GM18861 (cell line): Measurements from ENCODE around the gene NPHP3.

Experiments
- ATAC-seq: cut with Tn5 transposase; IDR thresholded peaks from one replicate; pipeline ENCODE4 v1.9.1; 2021; ENCODE audit not compliant: unreplicated experiment

The NPHP3 gene

DNA sequence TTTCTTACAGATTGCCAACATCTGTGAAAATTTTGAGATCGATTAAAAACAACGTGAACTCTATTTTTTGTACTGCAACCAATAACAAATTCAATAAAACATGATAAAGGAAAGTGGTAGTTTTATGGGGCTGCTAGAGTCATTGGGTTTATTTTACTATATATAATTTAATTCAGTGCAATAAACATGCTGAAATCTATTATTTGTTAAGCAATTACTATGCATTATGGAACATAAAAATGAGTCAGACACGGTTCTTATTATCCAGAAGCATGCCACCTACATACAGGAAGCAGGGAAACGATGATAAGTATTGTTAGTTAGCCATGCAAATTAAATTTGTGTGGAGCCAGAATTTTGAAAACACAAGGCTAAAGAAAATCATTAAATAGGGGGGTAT, 27.2 kb downstream of the NPHP3 start:
- no peak for ATAC-seq

DNA sequence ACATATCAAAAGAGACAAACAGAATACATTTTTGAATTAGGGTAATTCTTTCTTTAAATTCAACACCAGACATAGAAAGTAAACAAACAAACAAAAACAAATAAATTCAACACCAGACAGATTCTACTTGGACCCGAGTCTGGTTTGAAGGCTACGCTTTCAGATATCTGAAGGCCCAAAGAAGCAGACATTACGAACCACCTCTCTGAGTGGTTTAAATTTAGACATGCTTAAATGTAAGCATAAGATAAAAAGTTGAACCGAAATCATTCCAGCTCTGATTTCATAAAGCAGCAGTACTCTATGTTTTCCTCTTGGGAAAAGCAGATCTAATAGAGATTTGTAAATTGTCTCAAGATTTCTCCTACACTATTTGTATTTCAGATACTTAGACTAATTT, 32.2 kb downstream of the NPHP3 start:
- ATAC-seq: no peak

DNA sequence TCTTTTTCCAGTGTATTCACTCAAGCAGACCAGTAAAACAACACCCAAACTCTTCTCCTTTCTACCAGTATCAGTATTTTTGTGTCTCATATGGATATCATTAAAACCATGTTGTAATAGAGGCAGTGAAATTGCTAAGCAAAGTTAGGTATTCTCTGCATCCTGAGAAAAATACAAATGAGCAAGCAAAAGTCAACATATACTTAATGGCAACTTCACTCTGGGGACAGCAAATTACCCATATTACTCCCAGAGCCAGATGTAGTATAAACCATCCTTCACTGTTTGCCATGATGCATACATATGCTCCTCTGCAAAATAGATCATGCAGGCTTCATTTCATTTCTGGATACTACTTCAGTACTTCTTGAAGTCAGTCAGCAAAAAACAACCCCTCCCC, 40.0 kb downstream of the NPHP3 start:
- ATAC-seq: no peak

DNA sequence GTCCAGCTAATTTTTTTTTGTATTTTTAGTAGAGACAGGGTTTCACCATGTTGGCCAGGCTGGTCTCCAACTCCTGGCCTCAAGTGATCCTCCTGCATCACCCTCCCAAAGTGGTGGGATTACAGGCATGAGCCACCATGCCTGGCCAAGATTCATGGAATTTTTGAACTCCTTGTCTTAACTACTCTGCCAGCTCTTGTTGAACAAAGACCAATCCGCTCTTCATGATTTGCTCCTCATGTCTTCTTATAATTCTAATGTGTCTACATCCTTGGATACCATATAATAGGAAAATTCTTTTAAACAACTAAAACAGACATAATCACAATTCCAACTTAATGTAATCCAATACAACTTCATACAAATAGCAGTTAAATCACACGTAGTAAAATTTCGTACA, 40.8 kb downstream of the NPHP3 start:
- no peak for ATAC-seq

- ATAC-seq: no peak
Observed at GRCh38 chr3:132679911-132680310, 42.3 kb downstream of the NPHP3 start.

DNA sequence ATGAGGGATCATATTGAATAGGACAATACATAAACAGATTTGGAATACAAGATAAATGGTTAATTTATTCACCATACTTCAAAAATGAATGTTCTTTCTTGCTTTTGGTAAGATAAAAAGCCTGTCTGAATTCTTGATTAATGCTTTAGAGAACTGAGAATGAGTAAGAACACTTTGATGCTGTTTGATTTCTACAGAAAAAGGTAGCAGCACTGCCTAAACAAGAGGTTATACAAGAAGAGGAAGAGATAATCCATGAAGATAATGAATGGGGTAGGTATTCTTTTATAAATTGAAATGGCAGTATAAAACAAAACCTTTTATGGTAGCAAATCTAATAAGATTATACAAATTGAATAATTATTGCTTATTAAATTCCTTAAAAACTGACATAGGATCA, 46.8 kb downstream of the NPHP3 start:
- no peak for ATAC-seq

- ATAC-seq: no peak
Observed at GRCh38 chr3:132669256-132669777, 52.9 kb downstream of the NPHP3 start.

GRCh38 chr3:132665230-132665745, 56.9 kb downstream of the NPHP3 start:
- ATAC-seq: no peak

DNA sequence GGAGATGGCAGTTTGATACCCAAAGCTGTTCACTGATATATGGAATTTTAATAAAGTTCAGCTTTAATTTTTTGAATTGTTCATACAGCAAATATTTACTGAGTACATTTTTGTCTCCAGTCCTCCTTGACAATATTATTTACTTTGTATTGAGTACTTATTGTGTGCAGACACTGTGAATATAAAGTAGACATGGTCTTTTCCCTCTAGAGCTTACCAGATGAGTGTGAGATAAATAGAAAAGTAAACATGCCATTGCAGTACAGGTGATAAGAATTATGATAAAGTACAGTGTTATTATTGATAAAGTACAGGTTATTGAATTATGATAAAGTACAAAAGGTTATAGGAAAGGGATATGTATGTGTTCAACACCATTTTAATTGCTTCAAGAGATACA, 60.0 kb downstream of the NPHP3 start:
- no peak for ATAC-seq

GRCh38 chr3:132661101-132661500, 61.1 kb downstream of the NPHP3 start:
- no peak for ATAC-seq

DNA sequence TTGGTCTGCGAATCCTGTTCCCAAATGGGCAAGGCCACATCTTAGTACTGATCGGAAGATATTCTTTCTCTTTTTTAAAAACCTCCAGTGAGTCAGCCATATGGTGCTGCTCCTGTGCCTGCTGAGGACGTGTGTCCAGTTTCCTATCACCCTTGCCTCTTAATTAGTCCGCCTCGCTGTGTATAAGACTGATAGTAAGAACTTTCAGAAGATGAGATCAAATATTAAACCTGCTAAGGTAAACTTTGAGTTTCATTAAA, 61.5 kb downstream of the NPHP3 start:
- ATAC-seq: no peak

GRCh38 chr3:132660052-132660810, 62.0 kb downstream of the NPHP3 start, which contains the start of gene UBA5:
Gene UBA5, plus strand, starts transcription at chr3:132660329. Its CDS starts 209 bp downstream, at chr3:132660538.
- peak; percentile 59 for ATAC-seq

GRCh38 chr3:132659365-132660051, 62.7 kb downstream of the NPHP3 start, which contains the start of gene ACAD11:
Gene ACAD11, minus strand, starts transcription at chr3:132659809. Its CDS starts 58 bp downstream, at chr3:132659751.
- ATAC-seq: peak; percentile 31

DNA sequence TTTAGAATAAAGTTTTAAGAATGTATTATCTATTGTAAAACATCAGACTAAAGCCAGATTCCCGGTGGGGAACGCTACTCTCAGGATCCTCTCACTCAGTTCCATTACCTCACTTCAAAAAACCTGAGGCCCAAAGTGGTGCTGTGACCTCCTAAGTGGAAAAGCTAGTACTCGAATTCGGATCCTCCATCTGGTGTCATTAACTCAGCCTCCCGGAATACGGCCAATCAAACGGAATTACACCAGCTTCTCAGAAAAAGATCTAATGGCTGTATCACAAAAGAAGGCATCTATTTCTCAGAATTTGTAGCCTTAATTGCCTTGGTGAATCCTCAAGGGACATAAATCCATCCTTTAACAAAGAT, 63.2 kb downstream of the NPHP3 start:
- no peak for ATAC-seq

- no peak for ATAC-seq
Observed at GRCh38 chr3:132657869-132658747, 64.1 kb downstream of the NPHP3 start.

- no peak for ATAC-seq
Observed at GRCh38 chr3:132655471-132655870, 66.7 kb downstream of the NPHP3 start.

DNA sequence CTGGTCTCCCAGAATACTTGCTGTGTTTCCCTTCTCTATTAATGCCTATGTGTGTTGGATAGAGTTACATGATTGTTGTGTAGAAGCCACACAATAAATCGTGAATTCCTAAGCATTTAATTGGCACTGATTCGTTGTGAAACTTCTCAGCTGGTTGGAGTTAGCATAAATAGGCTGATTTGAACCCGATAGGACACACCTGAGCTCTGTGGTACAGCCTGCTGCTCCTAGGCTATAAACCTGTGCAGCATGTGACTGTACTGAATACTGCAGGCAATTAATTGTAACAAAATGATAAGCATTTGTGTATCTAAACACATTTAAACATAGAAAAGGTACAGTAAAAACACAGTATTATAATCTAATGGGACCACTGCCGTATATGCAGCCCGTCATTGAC, 67.5 kb downstream of the NPHP3 start:
- ATAC-seq: no peak

- no peak for ATAC-seq
Observed at GRCh38 chr3:132654190-132654589, 68.0 kb downstream of the NPHP3 start.

GRCh38 chr3:132652640-132653270, 69.5 kb downstream of the NPHP3 start:
- ATAC-seq: no peak

GRCh38 chr3:132650153-132650552, 72.1 kb downstream of the NPHP3 start:
- no peak for ATAC-seq

DNA sequence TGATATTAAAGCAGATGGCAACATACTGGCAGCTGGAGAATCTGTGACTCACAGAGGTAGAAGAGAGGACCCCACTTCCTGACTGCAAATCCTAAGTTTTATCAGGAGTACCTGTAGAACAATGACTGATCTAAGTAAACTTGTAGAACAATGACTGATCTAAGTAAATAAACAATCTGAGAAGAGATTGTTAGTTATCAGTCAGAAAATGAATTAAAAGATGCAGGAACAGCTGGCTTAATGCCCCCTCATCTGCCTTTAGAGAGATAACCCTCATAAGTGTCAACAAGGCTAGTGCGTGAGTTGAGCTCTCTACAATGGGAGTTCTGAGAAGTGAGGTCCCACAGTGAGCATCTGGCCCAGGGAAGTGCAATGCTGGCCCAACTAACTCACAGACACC, 77.2 kb downstream of the NPHP3 start:
- no peak for ATAC-seq
